GM12878 (cell line): ENCODE measurements around the gene CARD14. TPM values are rescaled to one million over a fixed set of nuclear protein-coding genes. Genes with fewer than 3 reads are reported as not detected.

Experiments used
- ATAC-seq: fragments of 200-7000 bp; cut with Tn5 transposase; 3 replicates; pipeline ENCODE4 v1.9.1; 2020; ENCODE audit warnings: mild to moderate bottlenecking, moderate library complexity
- BruUV-seq: library from RNA; stranded (reverse); fragments of 400-500 nt; replicated peaks from 2 replicates; lab custom pipeline; 2021; lab: Mats Ljungman, UMichigan
- CTCF ChIA-PET: fragments of 300-600 bp; sonication (Branson Sonifier 250); formaldehyde crosslinking; extraction: SDS; loops from one replicate; lab custom pipeline; 2021; ENCODE audit warnings: inconsistent platforms; lab: Yijun Ruan, JAX
- POLR2A ChIA-PET: fragments of 350-600 bp; formaldehyde crosslinking; extraction: SDS; loops from one replicate; lab custom pipeline; 2021; ENCODE audit warnings: inconsistent platforms; lab: Charles Lee
- RAD21 ChIA-PET: fragments of 300-600 bp; sonication (Branson Sonifier 250); formaldehyde crosslinking; loops from one replicate; lab custom pipeline; 2023; ENCODE audit warnings: antibody characterized with exemption; ENCODE audit not compliant: unreplicated experiment; lab: Charles Lee
- SMC1A ChIA-PET: fragments of 300-600 bp; sonication (Branson Sonifier 250); formaldehyde crosslinking; loops from one replicate; lab custom pipeline; 2023; ENCODE audit not compliant: unreplicated experiment, uncharacterized antibody; lab: Charles Lee
- DNase-seq: peaks from one replicate; pipeline ENCODE4 v3.0.0-alpha.2; 2011; ENCODE audit warnings: low read depth, low spot score
- FAIRE-seq: peaks from 3 replicates; lab custom pipeline; 2011; peaks lifted over from hg19 to GRCh38; lab: Jason Lieb, UNC
- H2AFZ ChIP-seq: 2 replicates; pipeline ENCODE4 v1.6.0; 2011; ENCODE audit warnings: low read depth, low read length, control low read depth; ENCODE audit not compliant: control insufficient read depth
- H3K27ac ChIP-seq: 2 replicates; pipeline ENCODE4 v1.5.1; 2011; ENCODE audit warnings: control low read depth; ENCODE audit not compliant: control insufficient read depth, insufficient read depth
- H3K27me3 ChIP-seq, 2 experiments: replicated peaks in 1 of 2; 2 replicates each; pipeline versions ENCODE4 v1.6.0 to v1.6.1; 2011; ENCODE audit warnings: low read length in 1 of 2; ENCODE audit not compliant: control insufficient read depth in 2 of 2, insufficient read depth in 2 of 2
- H3K36me3 ChIP-seq, 2 experiments: 2 replicates each; pipeline ENCODE4 v1.5.1; 2011; ENCODE audit warnings: low read length in 1 of 2; ENCODE audit not compliant: control insufficient read depth in 2 of 2, insufficient read depth in 2 of 2
- H3K4me1 ChIP-seq: 2 replicates; pipeline ENCODE4 v1.6.1; 2011; ENCODE audit warnings: mild to moderate bottlenecking, low read length, moderate library complexity, mixed read lengths; ENCODE audit not compliant: control insufficient read depth, insufficient read depth
- H3K4me2 ChIP-seq: 2 replicates; pipeline ENCODE4 v1.6.0; 2011; ENCODE audit warnings: control low read depth; ENCODE audit not compliant: control insufficient read depth, insufficient read depth
- H3K4me3 ChIP-seq: fragments of 200-600 bp; sonication (generic); 2 replicates; pipeline ENCODE4 v1.5.1; 2016
- H3K79me2 ChIP-seq: 2 replicates; pipeline ENCODE4 v1.6.0; 2011; ENCODE audit warnings: low read length; ENCODE audit not compliant: control insufficient read depth, insufficient read depth
- H3K9ac ChIP-seq: 2 replicates; pipeline ENCODE4 v1.8.0; 2011; ENCODE audit warnings: low read length, control low read depth, mixed read lengths; ENCODE audit not compliant: control insufficient read depth, insufficient read depth
- H3K9me3 ChIP-seq: replicated peaks from 3 replicates; pipeline ENCODE4 v1.5.1; 2011; ENCODE audit warnings: mild to moderate bottlenecking, low read length; ENCODE audit not compliant: control insufficient read depth, insufficient read depth
- H4K20me1 ChIP-seq: 2 replicates; pipeline ENCODE4 v1.6.0; 2011; ENCODE audit not compliant: control insufficient read depth, insufficient read depth
- PML ChIP-seq: IDR thresholded peaks from 2 replicates; pipeline ENCODE4 v1.6.1; 2012; ENCODE audit warnings: low read length, inconsistent platforms
- SMC3 ChIP-seq: IDR thresholded peaks from 2 replicates; pipeline ENCODE4 v1.6.1; 2011; ENCODE audit warnings: low read length, improper control_type of control experiment, borderline replicate concordance
- ZNF274 ChIP-seq: IDR thresholded peaks from one replicate; pipeline ENCODE4 v1.8.0; 2011; ENCODE audit not compliant: insufficient read length, insufficient read depth
- WGBS: methylation state at CpG from one replicate; pipeline ENCODE4 v1.1.6; 2016; ENCODE audit warnings: low lambda C conversion rate; ENCODE audit not compliant: insufficient replicate concordance, insufficient coverage; ENCODE audit errors: missing lambda C conversion rate; 5-methylcytosine and 5-hydroxymethylcytosine counted together
- in situ Hi-C: fragments of 300-500 bp; cut with MboI; formaldehyde crosslinking; loops from 9 replicates; pipeline ENCODE4 v1.14.3; 2018; ENCODE audit warnings: mixed read lengths
- intact Hi-C: fragments of 100-400 bp; cut with micrococcal nuclease; formaldehyde crosslinking; loops from one replicate; pipeline ENCODE4 v1.14.2; 2022; ENCODE audit not compliant: unreplicated experiment
- polyA plus RNA-seq, 11 experiments: library from polyadenylated mRNA; depleted of rRNA in 4 of 11; unstranded in 6 of 11; stranded (reverse) in 5 of 11; fragments of >200 nt; fragmentation: Nextera tagmentation in 4 of 11; fragmentation: Illumina TruSeq in 1 of 11; extraction: Ambion mirVana in 4 of 11; extraction: Trizol in 1 of 11; gene quantifications; 1 replicate in 1 of 11; 2 replicates in 10 of 11; pipeline versions ENCODE4 v1.2.1 to v1.2.3, GENCODE V29; 2011 to 2016; ENCODE audit warnings: inconsistent platforms in 2 of 11, missing spikeins in 2 of 11, low read depth in 1 of 11
- total RNA-seq, 4 experiments: library from RNA; depleted of rRNA in 3 of 4; stranded (reverse); fragments of >200 nt in 3 of 4; fragmentation: Illumina TruSeq in 1 of 4; extraction: Trizol in 1 of 4; gene quantifications; 2 replicates each; pipeline versions ENCODE4 v1.2.1 to v1.2.3, GENCODE V29; 2013 to 2021
- TF ChIP-seq, protein P1 (sequence below): IDR thresholded peaks from 2 replicates; pipeline ENCODE4 v1.6.1; 2011; ENCODE audit warnings: mild to moderate bottlenecking, low read depth, low read length, moderate library complexity; ENCODE audit not compliant: insufficient replicate concordance
- TF ChIP-seq, protein P2 (sequence below): fragments of 450-650 bp; IDR thresholded peaks from 2 replicates; pipeline ENCODE4 v1.6.1; 2017; ENCODE audit warnings: antibody characterized with exemption, mild to moderate bottlenecking, moderate library complexity
- TF ChIP-seq, protein P3 (sequence below): IDR thresholded peaks from 2 replicates; pipeline ENCODE4 v1.6.1; 2012; ENCODE audit warnings: improper control_type of control experiment, low read depth, low read length; ENCODE audit not compliant: insufficient replicate concordance
- TF ChIP-seq, protein P4 (sequence below), 3 experiments: IDR thresholded peaks in 2 of 3; conservative IDR thresholded peaks in 1 of 3; 2 replicates each; pipeline ENCODE4 v1.5.1; 2011; ENCODE audit warnings: low read depth in 3 of 3, low read length in 3 of 3, mild to moderate bottlenecking in 3 of 3, control low read depth in 2 of 3, moderate library complexity in 2 of 3, inconsistent platforms in 1 of 3, mixed read lengths in 1 of 3; ENCODE audit not compliant: control insufficient read depth in 2 of 3, insufficient read depth in 1 of 3; ENCODE audit errors: extremely low read depth in 1 of 3

CARD14 gene
- total and polyA plus RNA-seq, 10 of the 15 experiments (the other 5 are each of a cell fraction or from before 2014, with no cell fraction given): 0.08 to 0.15 TPM; not detected in 8

DNA sequence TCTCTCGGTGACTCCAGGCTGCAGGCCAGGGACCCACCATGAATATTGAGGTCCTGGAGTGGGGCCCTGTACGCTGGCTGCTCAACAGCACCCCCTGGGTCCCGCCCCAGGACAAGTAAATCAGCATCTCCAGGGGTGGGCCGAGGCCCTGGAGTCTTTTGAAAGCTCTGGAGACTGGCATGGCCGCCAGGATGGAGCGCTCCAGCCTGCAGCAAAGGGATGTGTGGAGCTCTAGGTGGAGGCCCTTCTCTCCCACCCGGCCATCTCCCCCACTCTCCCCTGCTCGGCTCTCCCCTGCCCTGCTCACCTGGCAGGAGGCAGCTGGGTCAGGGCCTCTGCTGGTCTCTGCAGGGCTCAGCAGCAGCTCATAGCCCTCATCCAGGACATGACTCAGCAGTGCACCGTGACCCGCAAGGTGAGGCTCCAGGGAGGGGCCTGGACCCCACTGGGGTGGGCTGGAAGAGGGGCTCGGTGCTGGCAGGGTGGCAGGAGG lies 33.7 kb downstream of the CARD14 start:
- no peaks in the 10 kb centered on the region for H4K20me1 ChIP-seq
- ChIA-PET POLR2A (no interaction called here), RAD21 (no interaction called here), CTCF (interaction anchor here (0.7 kb wide), 1 partner anchor 105 kb away, joined by 3 read pairs; no protein-coding TSS in a partner anchor), SMC1A (interaction anchor here (0.9 to 1.6 kb wide), 2 partner anchors 8 to 50 kb away, joined by 3 to 5 read pairs; no protein-coding TSS in a partner anchor)
- H3K36me3 ChIP-seq: no peaks in the 10 kb centered on the region
- intact Hi-C loops: no loop called here
- TF ChIP-seq PML (no peak), ZNF274 (no peak), SMC3 (no peak)
- TF ChIP-seq, protein P1, sequence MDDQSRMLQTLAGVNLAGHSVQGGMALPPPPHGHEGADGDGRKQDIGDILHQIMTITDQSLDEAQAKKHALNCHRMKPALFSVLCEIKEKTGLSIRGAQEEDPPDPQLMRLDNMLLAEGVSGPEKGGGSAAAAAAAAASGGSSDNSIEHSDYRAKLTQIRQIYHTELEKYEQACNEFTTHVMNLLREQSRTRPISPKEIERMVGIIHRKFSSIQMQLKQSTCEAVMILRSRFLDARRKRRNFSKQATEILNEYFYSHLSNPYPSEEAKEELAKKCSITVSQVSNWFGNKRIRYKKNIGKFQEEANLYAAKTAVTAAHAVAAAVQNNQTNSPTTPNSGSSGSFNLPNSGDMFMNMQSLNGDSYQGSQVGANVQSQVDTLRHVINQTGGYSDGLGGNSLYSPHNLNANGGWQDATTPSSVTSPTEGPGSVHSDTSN: no peak
- TF ChIP-seq, protein P2, sequence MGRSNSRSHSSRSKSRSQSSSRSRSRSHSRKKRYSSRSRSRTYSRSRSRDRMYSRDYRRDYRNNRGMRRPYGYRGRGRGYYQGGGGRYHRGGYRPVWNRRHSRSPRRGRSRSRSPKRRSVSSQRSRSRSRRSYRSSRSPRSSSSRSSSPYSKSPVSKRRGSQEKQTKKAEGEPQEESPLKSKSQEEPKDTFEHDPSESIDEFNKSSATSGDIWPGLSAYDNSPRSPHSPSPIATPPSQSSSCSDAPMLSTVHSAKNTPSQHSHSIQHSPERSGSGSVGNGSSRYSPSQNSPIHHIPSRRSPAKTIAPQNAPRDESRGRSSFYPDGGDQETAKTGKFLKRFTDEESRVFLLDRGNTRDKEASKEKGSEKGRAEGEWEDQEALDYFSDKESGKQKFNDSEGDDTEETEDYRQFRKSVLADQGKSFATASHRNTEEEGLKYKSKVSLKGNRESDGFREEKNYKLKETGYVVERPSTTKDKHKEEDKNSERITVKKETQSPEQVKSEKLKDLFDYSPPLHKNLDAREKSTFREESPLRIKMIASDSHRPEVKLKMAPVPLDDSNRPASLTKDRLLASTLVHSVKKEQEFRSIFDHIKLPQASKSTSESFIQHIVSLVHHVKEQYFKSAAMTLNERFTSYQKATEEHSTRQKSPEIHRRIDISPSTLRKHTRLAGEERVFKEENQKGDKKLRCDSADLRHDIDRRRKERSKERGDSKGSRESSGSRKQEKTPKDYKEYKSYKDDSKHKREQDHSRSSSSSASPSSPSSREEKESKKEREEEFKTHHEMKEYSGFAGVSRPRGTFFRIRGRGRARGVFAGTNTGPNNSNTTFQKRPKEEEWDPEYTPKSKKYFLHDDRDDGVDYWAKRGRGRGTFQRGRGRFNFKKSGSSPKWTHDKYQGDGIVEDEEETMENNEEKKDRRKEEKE: no peak
- TF ChIP-seq, protein P3, sequence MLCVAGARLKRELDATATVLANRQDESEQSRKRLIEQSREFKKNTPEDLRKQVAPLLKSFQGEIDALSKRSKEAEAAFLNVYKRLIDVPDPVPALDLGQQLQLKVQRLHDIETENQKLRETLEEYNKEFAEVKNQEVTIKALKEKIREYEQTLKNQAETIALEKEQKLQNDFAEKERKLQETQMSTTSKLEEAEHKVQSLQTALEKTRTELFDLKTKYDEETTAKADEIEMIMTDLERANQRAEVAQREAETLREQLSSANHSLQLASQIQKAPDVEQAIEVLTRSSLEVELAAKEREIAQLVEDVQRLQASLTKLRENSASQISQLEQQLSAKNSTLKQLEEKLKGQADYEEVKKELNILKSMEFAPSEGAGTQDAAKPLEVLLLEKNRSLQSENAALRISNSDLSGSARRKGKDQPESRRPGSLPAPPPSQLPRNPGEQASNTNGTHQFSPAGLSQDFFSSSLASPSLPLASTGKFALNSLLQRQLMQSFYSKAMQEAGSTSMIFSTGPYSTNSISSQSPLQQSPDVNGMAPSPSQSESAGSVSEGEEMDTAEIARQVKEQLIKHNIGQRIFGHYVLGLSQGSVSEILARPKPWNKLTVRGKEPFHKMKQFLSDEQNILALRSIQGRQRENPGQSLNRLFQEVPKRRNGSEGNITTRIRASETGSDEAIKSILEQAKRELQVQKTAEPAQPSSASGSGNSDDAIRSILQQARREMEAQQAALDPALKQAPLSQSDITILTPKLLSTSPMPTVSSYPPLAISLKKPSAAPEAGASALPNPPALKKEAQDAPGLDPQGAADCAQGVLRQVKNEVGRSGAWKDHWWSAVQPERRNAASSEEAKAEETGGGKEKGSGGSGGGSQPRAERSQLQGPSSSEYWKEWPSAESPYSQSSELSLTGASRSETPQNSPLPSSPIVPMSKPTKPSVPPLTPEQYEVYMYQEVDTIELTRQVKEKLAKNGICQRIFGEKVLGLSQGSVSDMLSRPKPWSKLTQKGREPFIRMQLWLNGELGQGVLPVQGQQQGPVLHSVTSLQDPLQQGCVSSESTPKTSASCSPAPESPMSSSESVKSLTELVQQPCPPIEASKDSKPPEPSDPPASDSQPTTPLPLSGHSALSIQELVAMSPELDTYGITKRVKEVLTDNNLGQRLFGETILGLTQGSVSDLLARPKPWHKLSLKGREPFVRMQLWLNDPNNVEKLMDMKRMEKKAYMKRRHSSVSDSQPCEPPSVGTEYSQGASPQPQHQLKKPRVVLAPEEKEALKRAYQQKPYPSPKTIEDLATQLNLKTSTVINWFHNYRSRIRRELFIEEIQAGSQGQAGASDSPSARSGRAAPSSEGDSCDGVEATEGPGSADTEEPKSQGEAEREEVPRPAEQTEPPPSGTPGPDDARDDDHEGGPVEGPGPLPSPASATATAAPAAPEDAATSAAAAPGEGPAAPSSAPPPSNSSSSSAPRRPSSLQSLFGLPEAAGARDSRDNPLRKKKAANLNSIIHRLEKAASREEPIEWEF: no peak
- TF ChIP-seq, protein P4, sequence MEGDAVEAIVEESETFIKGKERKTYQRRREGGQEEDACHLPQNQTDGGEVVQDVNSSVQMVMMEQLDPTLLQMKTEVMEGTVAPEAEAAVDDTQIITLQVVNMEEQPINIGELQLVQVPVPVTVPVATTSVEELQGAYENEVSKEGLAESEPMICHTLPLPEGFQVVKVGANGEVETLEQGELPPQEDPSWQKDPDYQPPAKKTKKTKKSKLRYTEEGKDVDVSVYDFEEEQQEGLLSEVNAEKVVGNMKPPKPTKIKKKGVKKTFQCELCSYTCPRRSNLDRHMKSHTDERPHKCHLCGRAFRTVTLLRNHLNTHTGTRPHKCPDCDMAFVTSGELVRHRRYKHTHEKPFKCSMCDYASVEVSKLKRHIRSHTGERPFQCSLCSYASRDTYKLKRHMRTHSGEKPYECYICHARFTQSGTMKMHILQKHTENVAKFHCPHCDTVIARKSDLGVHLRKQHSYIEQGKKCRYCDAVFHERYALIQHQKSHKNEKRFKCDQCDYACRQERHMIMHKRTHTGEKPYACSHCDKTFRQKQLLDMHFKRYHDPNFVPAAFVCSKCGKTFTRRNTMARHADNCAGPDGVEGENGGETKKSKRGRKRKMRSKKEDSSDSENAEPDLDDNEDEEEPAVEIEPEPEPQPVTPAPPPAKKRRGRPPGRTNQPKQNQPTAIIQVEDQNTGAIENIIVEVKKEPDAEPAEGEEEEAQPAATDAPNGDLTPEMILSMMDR (IDR thresholded peaks at IDR 0.05 in 2 of 3, conservative IDR thresholded peaks at IDR 0.05 in 1 of 3; ENCODE audit: control insufficient read depth in 2 of 3, extremely low read depth in 1 of 3, insufficient read depth in 1 of 3, low read depth in 3 of 3, low read length in 3 of 3): 0 out of 6 replicates have a peak, but pooled peaks of 1 of the 3 experiments have one; percentile 4
- H3K27ac ChIP-seq: no peak overlapping the region
- H3K9me3 ChIP-seq: no peaks in the 10 kb centered on the region
- ATAC-seq: no peak
- WGBS: 47% methylated on average over 11 of the region's 11 CpGs
- FAIRE-seq: no peak
- no peaks in the 10 kb centered on the region for H3K4me1 ChIP-seq
- in situ Hi-C loops: no loop called here
- no peak overlapping the region for H3K4me3 ChIP-seq
- H3K27me3 ChIP-seq: no peaks in the 10 kb centered on the region
- H3K79me2 ChIP-seq: no peaks in the 10 kb centered on the region
- no peak overlapping the region for H2AFZ ChIP-seq
- H3K4me2 ChIP-seq: no peak overlapping the region
- H3K9ac ChIP-seq: no peak overlapping the region
- no TSS peak for BruUV-seq
- no peak for DNase-seq
